Left lung (tissue), 10 donors: ENCODE measurements around the gene CYB5R2. TPM values are rescaled to one million over a fixed set of nuclear protein-coding genes. Genes with fewer than 3 reads are reported as not detected.

Experiments
- ATAC-seq: fragments of 200-7000 bp; cut with Tn5 transposase; one replicate; pipeline ENCODE4 v1.9.1; 2020; ENCODE audit warnings: moderate library complexity
- DNase-seq, 4 donors: peaks; one replicate each; pipeline ENCODE4 v3.0.0-alpha.2; 2013 to 2020
- H3K27ac ChIP-seq, 2 donors: fragments of 200-600 bp; sonication (generic) in 1 of 2; one replicate each; pipeline versions ENCODE4 v1.5.0 to v1.8.0; 2020 to 2021
- H3K27me3 ChIP-seq, 2 donors: fragments of 200-600 bp; sonication (generic) in 1 of 2; one replicate each; pipeline versions ENCODE4 v1.5.0 to v1.8.0; 2020 to 2021
- H3K36me3 ChIP-seq, 2 donors: fragments of 200-600 bp; sonication (generic) in 1 of 2; one replicate each; pipeline versions ENCODE4 v1.5.0 to v1.8.0; 2020 to 2021
- H3K4me1 ChIP-seq, 2 donors: fragments of 200-600 bp; one replicate each; pipeline ENCODE4 v1.8.0; 2021
- H3K4me3 ChIP-seq, 2 donors: fragments of 200-600 bp; sonication (generic) in 1 of 2; one replicate each; pipeline versions ENCODE4 v1.5.0 to v1.8.0; 2020 to 2021; ENCODE audit warnings: mild to moderate bottlenecking in 1 of 2
- H3K9me3 ChIP-seq, 2 donors: fragments of 200-600 bp; sonication (generic) in 1 of 2; one replicate each; pipeline versions ENCODE4 v1.5.0 to v1.8.0; 2020 to 2021
- intact Hi-C, 2 donors: fragments of 100-400 bp; cut with DNase I; formaldehyde crosslinking; loops; one replicate each; pipeline versions ENCODE4 v1.11.2 to v1.14.2; 2022
- polyA plus RNA-seq, 6 donors: library from polyadenylated mRNA; unstranded; fragments of 120-200 nt; gene quantifications; one replicate each; pipeline ENCODE4 v1.2.1, GENCODE V29; 2013; ENCODE audit not compliant: insufficient read length in 6 of 6
- total RNA-seq, 2 donors: library from RNA; stranded (reverse); fragmentation: NEBNext Ultra II Directional; extraction: Animal tissue kit (Norgen Biotek cat#: 25700); gene quantifications; one replicate each; pipeline ENCODE4 v1.2.1, GENCODE V29; 2021
- TF ChIP-seq, protein P1 (sequence below), 2 donors: fragments of 200-600 bp; sonication (generic) in 1 of 2; IDR thresholded peaks; one replicate each; pipeline versions ENCODE4 v1.5.0 to v1.8.0; 2021; ENCODE audit warnings: antibody characterized with exemption in 2 of 2
- donor health status: DM: no; HTN: yes; CAD: no.
- donor health status: DM: no; HTN: no; CAD: no.

Gene CYB5R2
- total and polyA plus RNA-seq, 8 donors, result 7.9 to 22.4 (median 17.3) TPM

DNA sequence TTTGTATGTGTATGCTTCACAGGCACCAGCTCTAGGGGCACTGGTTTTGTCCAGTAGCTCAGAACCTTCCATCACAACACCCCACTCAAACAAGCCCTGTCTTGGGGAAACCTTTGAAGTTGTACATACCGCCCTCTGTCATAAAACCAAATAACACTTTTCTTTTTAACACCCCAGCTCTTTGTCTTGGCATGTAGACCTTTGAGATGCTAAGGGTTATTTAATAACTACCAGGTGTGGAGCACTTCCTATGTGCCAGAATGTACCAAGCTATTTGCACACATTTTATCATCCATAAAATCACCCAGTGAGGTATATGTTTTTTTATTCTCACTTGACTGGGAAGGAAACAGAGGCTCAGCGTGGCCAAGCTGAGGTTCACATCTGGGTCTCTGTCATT is 50.6 kb downstream of the CYB5R2 start:
- Histone ChIP-seq H3K4me1 (no peaks in the 10 kb centered on the region), H3K9me3 (no peaks in the 10 kb centered on the region), H3K27me3 (no peaks in the 10 kb centered on the region), H3K36me3 (peaks cover 0 to 10% of the 10 kb centered on the region in 2 donors), H3K27ac (no peak overlapping the region), H3K4me3 (no peak overlapping the region)
- ATAC-seq (no peak), DNase-seq (no peak)
- TF ChIP-seq, protein P1, sequence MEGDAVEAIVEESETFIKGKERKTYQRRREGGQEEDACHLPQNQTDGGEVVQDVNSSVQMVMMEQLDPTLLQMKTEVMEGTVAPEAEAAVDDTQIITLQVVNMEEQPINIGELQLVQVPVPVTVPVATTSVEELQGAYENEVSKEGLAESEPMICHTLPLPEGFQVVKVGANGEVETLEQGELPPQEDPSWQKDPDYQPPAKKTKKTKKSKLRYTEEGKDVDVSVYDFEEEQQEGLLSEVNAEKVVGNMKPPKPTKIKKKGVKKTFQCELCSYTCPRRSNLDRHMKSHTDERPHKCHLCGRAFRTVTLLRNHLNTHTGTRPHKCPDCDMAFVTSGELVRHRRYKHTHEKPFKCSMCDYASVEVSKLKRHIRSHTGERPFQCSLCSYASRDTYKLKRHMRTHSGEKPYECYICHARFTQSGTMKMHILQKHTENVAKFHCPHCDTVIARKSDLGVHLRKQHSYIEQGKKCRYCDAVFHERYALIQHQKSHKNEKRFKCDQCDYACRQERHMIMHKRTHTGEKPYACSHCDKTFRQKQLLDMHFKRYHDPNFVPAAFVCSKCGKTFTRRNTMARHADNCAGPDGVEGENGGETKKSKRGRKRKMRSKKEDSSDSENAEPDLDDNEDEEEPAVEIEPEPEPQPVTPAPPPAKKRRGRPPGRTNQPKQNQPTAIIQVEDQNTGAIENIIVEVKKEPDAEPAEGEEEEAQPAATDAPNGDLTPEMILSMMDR (IDR thresholded peaks at IDR 0.05), result no peak
- intact Hi-C loops, result no loop called here

DNA sequence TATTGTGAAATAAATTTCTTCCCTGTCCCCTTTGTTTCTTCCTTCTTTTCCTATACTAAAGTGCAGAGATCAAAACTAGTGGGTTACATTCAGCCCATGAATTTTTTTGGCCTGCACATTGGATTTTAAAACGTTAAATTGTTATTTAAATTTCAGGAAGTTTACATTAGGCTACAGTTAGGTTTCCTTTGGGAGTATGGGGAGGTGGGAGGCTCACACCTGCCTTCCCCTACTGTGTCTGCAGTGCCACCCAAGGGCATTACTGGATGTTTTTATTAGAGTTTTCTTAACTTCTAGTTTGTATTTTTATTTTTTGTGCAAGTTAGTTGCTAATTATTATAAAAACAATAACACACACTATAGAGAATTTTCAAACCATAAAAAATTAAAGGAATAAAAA is 51.7 kb downstream of the CYB5R2 start:
- ATAC-seq (no peak), DNase-seq (no peak)
- H3K36me3 ChIP-seq, result peaks cover 0 to 16% of the 10 kb centered on the region in 2 donors
- intact Hi-C loops, result no loop called here
- no peaks in the 10 kb centered on the region for H3K9me3 ChIP-seq
- TF ChIP-seq, protein P1 (IDR thresholded peaks at IDR 0.05), result no peak
- no peaks in the 10 kb centered on the region for H3K27me3 ChIP-seq
- H3K4me1 ChIP-seq, result no peaks in the 10 kb centered on the region
- no peak overlapping the region for H3K4me3 ChIP-seq
- no peak overlapping the region for H3K27ac ChIP-seq

DNA sequence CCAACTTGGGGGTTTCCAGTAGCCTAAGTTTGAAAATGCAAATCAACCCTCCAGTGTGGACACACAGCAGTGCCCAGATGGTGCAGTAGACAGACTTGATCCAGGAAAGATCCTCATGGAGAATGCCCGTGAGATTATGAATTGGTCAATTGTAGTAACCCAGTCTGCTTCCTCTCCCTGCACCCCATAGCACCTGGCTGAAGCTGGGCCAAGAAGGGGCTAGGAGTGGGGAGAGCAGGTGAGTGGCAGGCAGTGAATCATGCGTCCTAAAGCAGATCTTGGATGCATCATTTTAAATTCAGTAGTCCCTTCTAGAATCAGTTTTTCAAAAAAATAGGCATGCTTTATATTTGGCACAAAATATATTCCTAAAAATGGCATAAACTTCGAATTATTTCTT is 52.2 kb downstream of the CYB5R2 start:
- DNase-seq (no peak), ATAC-seq (no peak)
- Histone ChIP-seq H3K4me3 (no peak overlapping the region), H3K9me3 (no peaks in the 10 kb centered on the region), H3K27ac (no peak overlapping the region), H3K4me1 (no peaks in the 10 kb centered on the region), H3K36me3 (peaks cover 0 to 16% of the 10 kb centered on the region in 2 donors), H3K27me3 (no peaks in the 10 kb centered on the region)
- intact Hi-C loops, result no loop called here
- TF ChIP-seq, protein P1 (IDR thresholded peaks at IDR 0.05), result no peak

DNA sequence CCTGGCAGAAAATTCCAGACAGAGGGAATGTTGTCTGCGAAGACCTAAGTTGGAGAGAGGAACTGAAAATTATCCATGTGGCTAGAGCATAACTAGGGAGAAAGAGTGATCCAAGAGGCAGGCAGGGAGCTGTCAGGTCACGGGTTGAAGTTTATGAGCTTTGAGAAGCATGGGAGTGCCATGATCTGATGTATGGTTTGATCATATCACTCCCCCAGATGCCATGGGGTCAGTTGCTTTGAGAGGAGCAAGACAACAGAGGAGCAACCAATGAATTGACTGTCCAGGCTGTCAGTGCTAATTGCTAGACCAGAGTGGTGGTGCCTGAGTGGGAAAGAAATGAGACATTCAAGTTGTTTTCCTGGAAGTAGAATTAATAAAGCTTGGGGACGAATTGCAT is 54.0 kb downstream of the CYB5R2 start:
- Histone ChIP-seq H3K4me1 (no peaks in the 10 kb centered on the region), H3K36me3 (peaks cover 0 to 16% of the 10 kb centered on the region in 2 donors), H3K27ac (no peak overlapping the region), H3K9me3 (no peaks in the 10 kb centered on the region), H3K4me3 (no peak overlapping the region), H3K27me3 (no peaks in the 10 kb centered on the region)
- intact Hi-C loops, result no loop called here
- ATAC-seq (no peak), DNase-seq (no peak)
- TF ChIP-seq, protein P1 (IDR thresholded peaks at IDR 0.05), result no peak

DNA sequence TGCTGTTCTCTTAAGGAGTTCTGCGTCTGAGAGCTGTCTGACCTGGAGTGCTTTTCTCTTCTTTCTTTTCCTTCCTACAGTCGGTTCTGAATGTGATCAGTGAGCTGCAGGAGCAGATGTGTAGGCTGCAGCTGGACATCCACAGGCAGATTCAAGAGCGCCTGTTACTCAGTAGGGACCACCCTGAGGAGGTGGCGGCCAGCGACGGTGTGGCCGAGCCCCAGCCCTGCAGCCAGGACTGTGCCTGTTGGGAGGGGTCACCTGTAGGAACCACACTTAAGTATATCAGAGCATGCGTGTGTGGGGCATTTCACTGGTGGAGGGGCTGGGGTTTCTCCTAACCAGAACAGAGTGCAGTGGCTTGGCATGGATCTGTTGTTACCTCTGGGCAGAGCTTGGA is 56.3 kb downstream of the CYB5R2 start:
- no peaks in the 10 kb centered on the region for H3K4me1 ChIP-seq
- H3K27ac ChIP-seq, result no peak overlapping the region
- H3K4me3 ChIP-seq, result no peak overlapping the region
- peaks cover 0 to 6% of the 10 kb centered on the region in 2 donors for H3K36me3 ChIP-seq
- ATAC-seq, result no peak
- intact Hi-C loops, result no loop called here
- no peaks in the 10 kb centered on the region for H3K27me3 ChIP-seq
- TF ChIP-seq, protein P1 (IDR thresholded peaks at IDR 0.05), result no peak
- H3K9me3 ChIP-seq, result no peaks in the 10 kb centered on the region
- no peak for DNase-seq

Other genes with a start within 250 kb of the CYB5R2 start
- gene OLFML1, start 188.0 kb downstream of the CYB5R2 start, total RNA-seq, result 10 to 100 TPM; 28.8 to 44.2 TPM
- 10 to 100 TPM; 42.0 to 63.4 (median 47.8) TPM for gene OLFML1, start 188.0 kb downstream of the CYB5R2 start, polyA plus RNA-seq
- 10 to 100 TPM; 18.7 to 20.1 TPM for gene PPFIBP2, start 159.5 kb downstream of the CYB5R2 start, total RNA-seq
- 10 to 100 TPM; 35.1 to 48.7 (median 41.9) TPM for gene PPFIBP2, start 159.5 kb downstream of the CYB5R2 start, polyA plus RNA-seq
- gene OVCH2, start 33.0 kb upstream of the CYB5R2 start, total RNA-seq, result 1 to 10 TPM in 1 of 2 donors, under 1 TPM in 1; 0.81 to 4.6 TPM
- gene OVCH2, start 33.0 kb upstream of the CYB5R2 start, polyA plus RNA-seq, result 1 to 10 TPM; 2.4 to 8.6 (median 5.9) TPM
- gene OR5P2, start 123.4 kb upstream of the CYB5R2 start, total RNA-seq, result 1 to 10 TPM in 1 of 2 donors, under 1 TPM in 1; 0.52 to 2.3 TPM
- under 1 TPM in 5 of 6 donors, not detected in 1; 0.15 to 0.31 (median 0.24) TPM for gene OR5P2, start 123.4 kb upstream of the CYB5R2 start, polyA plus RNA-seq
- gene OR5P3, start 157.3 kb upstream of the CYB5R2 start, total RNA-seq, result 1 to 10 TPM in 1 of 2 donors, not detected in 1; 2.9 TPM
- under 1 TPM in 1 of 6 donors, not detected in 5; 0.23 TPM for gene OR5P3, start 157.3 kb upstream of the CYB5R2 start, polyA plus RNA-seq